Measurements from ENCODE around the gene NDP.
A peak's percentile ranks its signal among the peaks of the same experiment; 100 is the strongest.

The NDP gene

GRCh38 chrX:43973249-43974099 is at the start of gene NDP:
Gene NDP, minus strand, starts transcription at chrX:43973390. Its CDS starts 14,745 bp downstream, at chrX:43958645.
- DNase-seq = no peak

- DNase-seq = no peak
Measured at GRCh38 chrX:44022964-44023363, 49.8 kb upstream of the NDP start.

- no peak for DNase-seq
Measured at GRCh38 chrX:44020693-44021092, 47.5 kb upstream of the NDP start.

GRCh38 chrX:44019911-44020310 is 46.7 kb upstream of the NDP start:
- DNase-seq = no peak

GRCh38 chrX:44017676-44018075 is 44.5 kb upstream of the NDP start:
- no peak for DNase-seq

- DNase-seq = no peak
Measured at GRCh38 chrX:44016906-44017305, 43.7 kb upstream of the NDP start.

GRCh38 chrX:44012484-44013096 is 39.4 kb upstream of the NDP start:
- peak; percentile 34 for DNase-seq

- no peak for DNase-seq
Measured at GRCh38 chrX:44011506-44011905, 38.3 kb upstream of the NDP start.

GRCh38 chrX:44010626-44011025 is 37.4 kb upstream of the NDP start:
- DNase-seq = no peak

- no peak for DNase-seq
Measured at GRCh38 chrX:44006081-44006480, 32.9 kb upstream of the NDP start.

GRCh38 chrX:44003975-44004374 is 30.8 kb upstream of the NDP start:
- no peak for DNase-seq

GRCh38 chrX:44002567-44002966 is 29.4 kb upstream of the NDP start:
- no peak for DNase-seq

- no peak for DNase-seq
Measured at GRCh38 chrX:43998374-43998773, 25.2 kb upstream of the NDP start.

GRCh38 chrX:43996491-43996890 is 23.3 kb upstream of the NDP start:
- no peak for DNase-seq

GRCh38 chrX:43986083-43986482 is 12.9 kb upstream of the NDP start:
- DNase-seq = no peak

- DNase-seq = no peak
Measured at GRCh38 chrX:43985511-43985910, 12.3 kb upstream of the NDP start.

- no peak for DNase-seq
Measured at GRCh38 chrX:43978226-43978625, 5.0 kb upstream of the NDP start.

GRCh38 chrX:43976205-43976604 is 3.0 kb upstream of the NDP start:
- DNase-seq = no peak

GRCh38 chrX:43975796-43976195 is 2.6 kb upstream of the NDP start:
- DNase-seq = no peak

- no peak for DNase-seq
Measured at GRCh38 chrX:43974741-43975465, 1.7 kb upstream of the NDP start.

- no peak for DNase-seq
Measured at GRCh38 chrX:43974100-43974475, 898 bp upstream of the NDP start.

GRCh38 chrX:43971966-43972961 is 926 bp downstream of the NDP start:
- no peak for DNase-seq

- DNase-seq = no peak
Measured at GRCh38 chrX:43970528-43970927, 2.7 kb downstream of the NDP start.
